Fibroblast of lung (primary cell): ENCODE results near the gene PDE6G. TPM values are rescaled to one million over a fixed set of nuclear protein-coding genes. Genes with fewer than 3 reads are reported as not detected.

Experiments used
- DNase-seq, 2 donors: peaks; one replicate each; pipeline versions ENCODE4 v3.0.0 to v3.0.0-alpha.2; 2010; ENCODE audit warnings: low read depth in 2 of 2
- H2AFZ ChIP-seq: 2 replicates; pipeline ENCODE4 v1.5.1; 2012; ENCODE audit warnings: low read length, control low read depth, inconsistent platforms
- H3K27ac ChIP-seq: 2 replicates; pipeline ENCODE4 v1.5.1; 2011; ENCODE audit warnings: low read length, control low read depth; ENCODE audit not compliant: insufficient read depth
- H3K27me3 ChIP-seq: 2 replicates; pipeline ENCODE4 v1.5.1; 2011; ENCODE audit warnings: mild to moderate bottlenecking, low read length; ENCODE audit not compliant: control insufficient read depth, insufficient read depth
- H3K36me3 ChIP-seq: 2 replicates; pipeline ENCODE4 v1.5.1; 2011; ENCODE audit warnings: low read length; ENCODE audit not compliant: control insufficient read depth, insufficient read depth
- H3K4me1 ChIP-seq: 2 replicates; pipeline ENCODE4 v1.5.1; 2011; ENCODE audit warnings: low read length; ENCODE audit not compliant: control insufficient read depth, insufficient read depth; ENCODE audit errors: extremely low read depth
- H3K4me2 ChIP-seq: 2 replicates; pipeline ENCODE4 v1.5.1; 2011; ENCODE audit warnings: low read length, control low read depth; ENCODE audit not compliant: insufficient read depth; ENCODE audit errors: extremely low read depth
- H3K4me3 ChIP-seq, 4 experiments: fragments of 200-600 bp in 1 of 4; sonication (generic) in 1 of 4; replicated peaks in 1 of 4; 2 replicates each; pipeline ENCODE4 v1.5.1; 2011 to 2016; ENCODE audit warnings: low read length in 4 of 4, low read depth in 3 of 4, mild to moderate bottlenecking in 3 of 4, control low read depth in 2 of 4, inconsistent platforms in 1 of 4, mixed read lengths in 1 of 4; ENCODE audit not compliant: insufficient read depth in 1 of 4; ENCODE audit errors: control extremely low read depth in 1 of 4
- H3K79me2 ChIP-seq: 2 replicates; pipeline ENCODE4 v1.5.1; 2012; ENCODE audit warnings: mild to moderate bottlenecking, low read length, inconsistent platforms; ENCODE audit not compliant: control insufficient read depth, insufficient read depth
- H3K9ac ChIP-seq: 2 replicates; pipeline ENCODE4 v1.5.1; 2011; ENCODE audit warnings: mild to moderate bottlenecking, low read length, control low read depth; ENCODE audit not compliant: insufficient read depth
- H3K9me3 ChIP-seq: 2 replicates; pipeline ENCODE4 v1.5.1; 2012; ENCODE audit warnings: low read depth, low read length; ENCODE audit not compliant: control insufficient read depth, insufficient read depth
- H4K20me1 ChIP-seq: 2 replicates; pipeline ENCODE4 v1.5.1; 2011; ENCODE audit warnings: low read length; ENCODE audit not compliant: control insufficient read depth, insufficient read depth; ENCODE audit errors: extremely low read depth
- EZH2 ChIP-seq: IDR thresholded peaks from 2 replicates; pipeline ENCODE4 v1.5.1; 2012; ENCODE audit warnings: low read length, control low read depth, mild to moderate bottlenecking; ENCODE audit errors: missing control alignments
- polyA plus RNA-seq, 2 donors: library from polyadenylated mRNA; depleted of rRNA in 1 of 2; stranded (reverse) in 1 of 2; unstranded in 1 of 2; fragments of >200 nt; gene quantifications; 2 replicates each; pipeline ENCODE4 v1.2.1, GENCODE V29; 2011 to 2012; ENCODE audit warnings: missing spikeins in 1 of 2
- total RNA-seq: library from RNA; depleted of rRNA; stranded (reverse); fragments of >200 nt; gene quantifications from 2 replicates; pipeline ENCODE4 v1.2.1, GENCODE V29; 2014
- TF ChIP-seq, protein P1 (sequence below), 2 donors: IDR thresholded peaks in 1 of 2; conservative IDR thresholded peaks in 1 of 2; 1 replicate in 1 of 2; 2 replicates in 1 of 2; pipeline ENCODE4 v1.5.1; 2011 to 2012; ENCODE audit warnings: low read length in 2 of 2, control low read depth in 1 of 2, inconsistent platforms in 1 of 2, low read depth in 1 of 2, mild to moderate bottlenecking in 1 of 2

The PDE6G gene
- total and polyA plus RNA-seq, 2 donors (not counting 1 experiment from before 2014, with no cell fraction given) = 0.17 to 0.64 TPM

DNA sequence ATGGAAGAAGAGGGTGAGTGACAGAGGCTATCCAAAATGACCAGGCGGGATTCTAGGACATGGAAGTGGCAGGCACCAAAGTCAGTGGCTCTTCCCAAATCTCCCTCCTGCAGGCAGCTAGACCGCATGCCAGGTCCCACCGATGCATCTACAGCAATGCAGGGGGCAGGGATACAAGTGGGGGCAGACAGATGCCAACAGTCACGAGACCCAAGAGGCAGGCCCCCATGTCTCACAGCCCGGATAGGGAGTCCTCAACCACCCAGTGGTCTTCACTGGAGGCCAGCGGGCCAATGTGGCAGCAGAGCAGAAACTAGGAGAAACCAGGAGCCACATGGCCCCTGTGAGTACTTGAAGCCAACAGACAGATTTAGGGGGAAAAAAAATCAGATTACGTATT is 39.5 kb downstream of the PDE6G start:
- no peaks in the 10 kb centered on the region for H3K9me3 ChIP-seq
- no peak overlapping the region for H2AFZ ChIP-seq
- no peaks in the 10 kb centered on the region for H4K20me1 ChIP-seq
- H3K9ac ChIP-seq = no peak overlapping the region
- TF ChIP-seq, protein P1, sequence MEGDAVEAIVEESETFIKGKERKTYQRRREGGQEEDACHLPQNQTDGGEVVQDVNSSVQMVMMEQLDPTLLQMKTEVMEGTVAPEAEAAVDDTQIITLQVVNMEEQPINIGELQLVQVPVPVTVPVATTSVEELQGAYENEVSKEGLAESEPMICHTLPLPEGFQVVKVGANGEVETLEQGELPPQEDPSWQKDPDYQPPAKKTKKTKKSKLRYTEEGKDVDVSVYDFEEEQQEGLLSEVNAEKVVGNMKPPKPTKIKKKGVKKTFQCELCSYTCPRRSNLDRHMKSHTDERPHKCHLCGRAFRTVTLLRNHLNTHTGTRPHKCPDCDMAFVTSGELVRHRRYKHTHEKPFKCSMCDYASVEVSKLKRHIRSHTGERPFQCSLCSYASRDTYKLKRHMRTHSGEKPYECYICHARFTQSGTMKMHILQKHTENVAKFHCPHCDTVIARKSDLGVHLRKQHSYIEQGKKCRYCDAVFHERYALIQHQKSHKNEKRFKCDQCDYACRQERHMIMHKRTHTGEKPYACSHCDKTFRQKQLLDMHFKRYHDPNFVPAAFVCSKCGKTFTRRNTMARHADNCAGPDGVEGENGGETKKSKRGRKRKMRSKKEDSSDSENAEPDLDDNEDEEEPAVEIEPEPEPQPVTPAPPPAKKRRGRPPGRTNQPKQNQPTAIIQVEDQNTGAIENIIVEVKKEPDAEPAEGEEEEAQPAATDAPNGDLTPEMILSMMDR (conservative IDR thresholded peaks at IDR 0.05 in 1 of 2, IDR thresholded peaks at IDR 0.05 in 1 of 2; ENCODE audit: low read depth in 1 of 2, low read length in 2 of 2) = no peak
- TF ChIP-seq EZH2 = no peak
- H3K4me3 ChIP-seq = no peak overlapping the region
- H3K79me2 ChIP-seq = peaks cover 49% of the 10 kb centered on the region
- no peak for DNase-seq
- peaks cover 12% of the 10 kb centered on the region for H3K36me3 ChIP-seq
- H3K27ac ChIP-seq = no peak overlapping the region
- H3K4me2 ChIP-seq = no peak overlapping the region
- peaks cover 5% of the 10 kb centered on the region for H3K4me1 ChIP-seq
- H3K27me3 ChIP-seq = no peaks in the 10 kb centered on the region

DNA sequence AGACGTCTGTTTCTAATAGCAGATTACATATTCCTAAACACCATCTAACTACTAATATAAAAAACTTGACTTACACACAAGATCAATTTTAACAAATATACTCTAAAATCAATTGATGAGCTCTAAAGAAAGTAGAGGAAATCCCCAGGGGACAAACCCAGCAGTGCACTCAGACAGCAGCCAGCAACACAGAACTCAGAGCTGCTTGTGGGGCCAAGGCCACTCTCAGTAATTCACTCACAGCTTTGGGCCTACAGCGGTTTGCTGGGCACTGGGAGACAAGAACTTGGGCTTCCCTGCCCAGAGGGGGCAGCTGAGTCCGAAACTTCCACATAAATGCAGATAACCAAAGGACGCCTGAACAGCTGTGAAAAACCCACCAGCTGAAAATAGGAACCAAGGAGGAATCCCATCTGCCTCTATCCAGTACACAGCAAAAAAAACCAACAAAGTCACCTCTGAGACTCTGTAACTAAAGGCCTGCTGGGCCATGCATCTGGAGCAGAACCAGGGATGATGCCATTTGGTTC is 40.9 kb downstream of the PDE6G start:
- DNase-seq = no peak
- H3K27ac ChIP-seq = no peak overlapping the region
- H3K79me2 ChIP-seq = peaks cover 41% of the 10 kb centered on the region
- H3K4me3 ChIP-seq = no peak overlapping the region
- H3K9me3 ChIP-seq = no peaks in the 10 kb centered on the region
- H2AFZ ChIP-seq = no peak overlapping the region
- H3K36me3 ChIP-seq = peaks cover 6% of the 10 kb centered on the region
- no peak overlapping the region for H3K9ac ChIP-seq
- no peaks in the 10 kb centered on the region for H3K27me3 ChIP-seq
- H3K4me2 ChIP-seq = no peak overlapping the region
- no peak for TF ChIP-seq EZH2
- TF ChIP-seq, protein P1 (conservative IDR thresholded peaks at IDR 0.05 in 1 of 2, IDR thresholded peaks at IDR 0.05 in 1 of 2; ENCODE audit: low read depth in 1 of 2, low read length in 2 of 2) = no peak
- peaks cover 5% of the 10 kb centered on the region for H3K4me1 ChIP-seq
- H4K20me1 ChIP-seq = no peaks in the 10 kb centered on the region

DNA sequence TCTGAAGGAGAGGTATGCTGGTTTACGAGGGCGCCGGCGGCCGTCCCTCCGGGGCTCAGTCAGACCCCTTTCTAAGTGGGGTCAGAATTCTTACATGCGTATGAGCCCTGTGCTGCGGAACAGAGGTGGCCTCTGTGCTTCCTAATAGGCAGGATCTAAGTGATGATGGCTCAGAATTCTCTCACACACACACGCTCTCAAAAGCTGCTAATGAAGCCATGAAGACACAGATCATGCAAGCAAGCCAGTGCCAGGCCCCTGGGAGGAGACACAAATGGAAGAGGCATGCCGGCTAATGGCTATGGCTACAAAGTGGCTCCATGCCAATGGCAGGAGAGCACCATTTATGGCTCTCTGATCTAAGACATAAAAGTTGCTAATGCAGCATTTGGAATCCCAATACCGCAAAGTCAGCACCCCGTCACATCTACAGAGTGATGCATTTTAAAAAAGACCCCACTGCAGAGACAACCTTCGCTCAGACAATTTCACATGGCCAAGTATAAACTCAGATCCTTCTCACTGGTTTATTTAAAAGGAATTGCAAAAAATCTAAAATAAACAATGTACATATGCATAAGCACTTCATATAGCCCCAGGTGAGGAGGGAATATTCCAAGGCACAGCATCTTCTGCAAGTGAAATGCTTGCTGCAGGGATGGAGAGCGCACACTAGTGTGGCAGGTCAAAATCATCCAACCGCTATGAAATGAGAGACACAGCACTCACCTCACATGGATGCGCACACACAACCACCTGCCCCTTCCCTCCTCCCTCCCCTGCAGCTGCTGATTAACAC is 44.0 kb downstream of the PDE6G start:
- Histone ChIP-seq H3K27ac (no peak overlapping the region), H4K20me1 (no peaks in the 10 kb centered on the region), H3K9me3 (no peaks in the 10 kb centered on the region), H3K4me2 (no peak overlapping the region), H2AFZ (no peak overlapping the region), H3K36me3 (peaks cover 8% of the 10 kb centered on the region), H3K4me1 (peaks cover 5% of the 10 kb centered on the region), H3K27me3 (no peaks in the 10 kb centered on the region), H3K4me3 (no peak overlapping the region), H3K9ac (no peak overlapping the region), H3K79me2 (peaks cover 41% of the 10 kb centered on the region)
- TF ChIP-seq, protein P1 (conservative IDR thresholded peaks at IDR 0.05 in 1 of 2, IDR thresholded peaks at IDR 0.05 in 1 of 2; ENCODE audit: low read depth in 1 of 2, low read length in 2 of 2) = no peak
- no peak for TF ChIP-seq EZH2
- DNase-seq = no peak
